Midbrain (tissue), 1 donor: Measurements from ENCODE around the gene NRL.

Experiments used
- DNase-seq: peaks from one replicate; lab custom pipeline; 2025; lab: John Stamatoyannopoulos, UW

Gene NRL

GRCh38 chr14:24080888-24081738 is 33.6 kb downstream of the NRL start:
- DNase-seq, result peak; percentile 39

GRCh38 chr14:24080142-24080530 is 34.6 kb downstream of the NRL start:
- DNase-seq, result no peak

GRCh38 chr14:24079491-24080141 is 35.1 kb downstream of the NRL start:
- DNase-seq, result no peak

- no peak for DNase-seq
These were observed 36.6 kb downstream of the NRL start for GRCh38 chr14:24078146-24078545.

- DNase-seq, result no peak
These were observed 37.7 kb downstream of the NRL start for GRCh38 chr14:24077086-24077485.

GRCh38 chr14:24076302-24076601 is 38.5 kb downstream of the NRL start:
- no peak for DNase-seq

GRCh38 chr14:24075485-24076301 is 39.1 kb downstream of the NRL start:
- DNase-seq, result no peak

GRCh38 chr14:24074625-24075484 is 39.9 kb downstream of the NRL start:
- no peak for DNase-seq

GRCh38 chr14:24072881-24073877 is 41.6 kb downstream of the NRL start:
- no peak for DNase-seq

GRCh38 chr14:24072436-24072835 is 42.3 kb downstream of the NRL start:
- DNase-seq, result peak; percentile 16

GRCh38 chr14:24071836-24072430 is 42.8 kb downstream of the NRL start:
- DNase-seq, result no peak

GRCh38 chr14:24071144-24071697 is 43.5 kb downstream of the NRL start, which contains the start of gene CPNE6:
Gene CPNE6 (plus strand): TSS chr14:24071562. CDS start chr14:24072937, 1,375 bp downstream.
- peak; percentile 24 for DNase-seq

- no peak for DNase-seq
These were observed 44.2 kb downstream of the NRL start for GRCh38 chr14:24070285-24071143.

GRCh38 chr14:24069411-24069735 is 45.4 kb downstream of the NRL start:
- DNase-seq, result no peak

GRCh38 chr14:24068711-24069410 is 45.9 kb downstream of the NRL start:
- DNase-seq, result no peak

GRCh38 chr14:24067133-24068082 is 47.3 kb downstream of the NRL start:
- no peak for DNase-seq

GRCh38 chr14:24066496-24067132 is 48.1 kb downstream of the NRL start:
- no peak for DNase-seq
